ENCODE data around the gene PMS2. TPM values are rescaled to one million over a fixed set of nuclear protein-coding genes. Genes with fewer than 3 reads are reported as not detected.
A peak's percentile ranks its signal among the peaks of the same experiment; 100 is the strongest.

Gene PMS2
- total RNA-seq, 2 donors from 2014 or later, result 8.4 to 14.2 TPM

- ATAC-seq (ENCODE audit: insufficient number of reproducible peaks, low FRiP score, low read depth) (no peak), DNase-seq (ENCODE audit: low spot score) (peak; percentile 19)
- no peak for TF ChIP-seq CTCF (IDR thresholded peaks at IDR 0.05)
- H3K27me3 ChIP-seq (replicated peaks; ENCODE audit: insufficient read depth), result no peaks in the 10 kb centered on the region
- H3K36me3 ChIP-seq, result peaks cover 72% of the 10 kb centered on the region
- H3K4me1 ChIP-seq (ENCODE audit: control insufficient read depth in 1 of 2, low read depth in 2 of 2), result no peaks in the 10 kb centered on the region
- H3K4me3 ChIP-seq, result peak overlapping the region; percentile 43
- no peaks in the 10 kb centered on the region for H3K9me3 ChIP-seq
- peak overlapping the region; percentile 20 to 21 for H3K27ac ChIP-seq
Observed at GRCh38 chr7:6026011-6026819, 17.4 kb upstream of the PMS2 start.

- TF ChIP-seq CTCF (IDR thresholded peaks at IDR 0.05), result no peak
- DNase-seq (ENCODE audit: low spot score), result no peak
- no peak overlapping the region for H3K27ac ChIP-seq
- H3K4me3 ChIP-seq, result no peak overlapping the region
- peaks cover 79% of the 10 kb centered on the region for H3K36me3 ChIP-seq
- H3K27me3 ChIP-seq (replicated peaks; ENCODE audit: insufficient read depth), result no peaks in the 10 kb centered on the region
- H3K4me1 ChIP-seq (ENCODE audit: control insufficient read depth in 1 of 2, low read depth in 2 of 2), result no peaks in the 10 kb centered on the region
- no peaks in the 10 kb centered on the region for H3K9me3 ChIP-seq
- no peak for ATAC-seq (ENCODE audit: insufficient number of reproducible peaks, low FRiP score, low read depth)
Observed at GRCh38 chr7:6023974-6024435, 15.2 kb upstream of the PMS2 start.

GRCh38 chr7:6022707-6023106, 13.9 kb upstream of the PMS2 start:
- DNase-seq (ENCODE audit: low spot score) (no peak), ATAC-seq (ENCODE audit: insufficient number of reproducible peaks, low FRiP score, low read depth) (no peak)
- H3K4me1 ChIP-seq (ENCODE audit: control insufficient read depth in 1 of 2, low read depth in 2 of 2), result no peaks in the 10 kb centered on the region
- no peak for TF ChIP-seq CTCF (IDR thresholded peaks at IDR 0.05)
- no peak overlapping the region for H3K4me3 ChIP-seq
- no peaks in the 10 kb centered on the region for H3K27me3 ChIP-seq (replicated peaks; ENCODE audit: insufficient read depth)
- H3K36me3 ChIP-seq, result peaks cover 78% of the 10 kb centered on the region
- no peaks in the 10 kb centered on the region for H3K9me3 ChIP-seq
- no peak overlapping the region for H3K27ac ChIP-seq

GRCh38 chr7:6020371-6021286, 11.8 kb upstream of the PMS2 start:
- Histone ChIP-seq H3K4me1 (ENCODE audit: control insufficient read depth in 1 of 2, low read depth in 2 of 2) (peaks cover 0 to 6% of the 10 kb centered on the region in 2 donors), H3K27ac (no peak overlapping the region), H3K4me3 (no peak overlapping the region), H3K9me3 (no peaks in the 10 kb centered on the region), H3K36me3 (peaks cover 63% of the 10 kb centered on the region), H3K27me3 (replicated peaks; ENCODE audit: insufficient read depth) (no peaks in the 10 kb centered on the region)
- DNase-seq (ENCODE audit: low spot score), result no peak
- TF ChIP-seq CTCF (IDR thresholded peaks at IDR 0.05), result no peak
- no peak for ATAC-seq (ENCODE audit: insufficient number of reproducible peaks, low FRiP score, low read depth)

- Histone ChIP-seq H3K9me3 (no peaks in the 10 kb centered on the region), H3K27ac (no peak overlapping the region), H3K27me3 (replicated peaks; ENCODE audit: insufficient read depth) (no peaks in the 10 kb centered on the region), H3K36me3 (peaks cover 29% of the 10 kb centered on the region), H3K4me1 (ENCODE audit: control insufficient read depth in 1 of 2, low read depth in 2 of 2) (peaks cover 0 to 10% of the 10 kb centered on the region in 2 donors), H3K4me3 (no peak overlapping the region)
- no peak for TF ChIP-seq CTCF (IDR thresholded peaks at IDR 0.05)
- ATAC-seq (ENCODE audit: insufficient number of reproducible peaks, low FRiP score, low read depth) (no peak), DNase-seq (ENCODE audit: low spot score) (no peak)
Observed at GRCh38 chr7:6016653-6016966, 7.8 kb upstream of the PMS2 start.

Data from thoracic aorta (tissue), 2 donors.